Measurements from ENCODE around the gene LYZL6. TPM values are rescaled to one million over a fixed set of nuclear protein-coding genes. Genes with fewer than 3 reads are reported as not detected.

The LYZL6 gene
- total RNA-seq, 1 donor from 2014 or later, result not detected

Other genes with a start within 250 kb of the LYZL6 start
- gene RASL10B, start 212.1 kb downstream of the LYZL6 start, total RNA-seq, result under 0.01 TPM in 2 replicates
- gene GAS2L2, start 190.5 kb downstream of the LYZL6 start, total RNA-seq, result under 0.01 TPM in 1 of 2 replicates, not detected in the other
- gene C17orf50, start 182.8 kb downstream of the LYZL6 start, total RNA-seq, result not detected in 2 replicates
- 0.40 and 0.87 TPM in 2 replicates for gene MMP28, start 148.1 kb downstream of the LYZL6 start, total RNA-seq
- gene TAF15, start 134.2 kb downstream of the LYZL6 start, total RNA-seq, result 54.5 and 65.7 TPM in 2 replicates
- gene HEATR9, start 74.8 kb downstream of the LYZL6 start, total RNA-seq, result not detected in 2 replicates
- 0.20 and 0.65 TPM in 2 replicates for gene CCL5, start 63.4 kb downstream of the LYZL6 start, total RNA-seq
- gene RDM1, start 12.9 kb downstream of the LYZL6 start, total RNA-seq, result not detected in 2 replicates
- under 0.01 TPM in 1 of 2 replicates, not detected in the other for gene CCL16, start 37.8 kb upstream of the LYZL6 start, total RNA-seq
- gene CCL14, start 43.0 kb upstream of the LYZL6 start, total RNA-seq, result 3.9 and 4.6 TPM in 2 replicates
- not detected in 2 replicates for gene CCL15, start 57.8 kb upstream of the LYZL6 start, total RNA-seq
- 0.65 and 0.99 TPM in 2 replicates for gene CCL23, start 74.3 kb upstream of the LYZL6 start, total RNA-seq
- not detected in 2 replicates for gene CCL18, start 120.6 kb upstream of the LYZL6 start, total RNA-seq
- not detected in 2 replicates for gene CCL3, start 146.4 kb upstream of the LYZL6 start, total RNA-seq
- gene CCL4, start 160.1 kb upstream of the LYZL6 start, total RNA-seq, result not detected in 2 replicates
- 0.44 and 0.99 TPM in 2 replicates for gene TBC1D3B, start 232.9 kb upstream of the LYZL6 start, total RNA-seq